ENCODE data around the gene OR1E2. TPM values are rescaled to one million over a fixed set of nuclear protein-coding genes. Genes with fewer than 3 reads are reported as not detected.
"Not testable (repeated sequence)": the region's sequence is repeated elsewhere in the genome, so short reads cannot be mapped to it uniquely, and the experiment has no call there.

OR1E2 gene
- total RNA-seq, 1 experiment from 2014 or later, result not detected

GRCh38 chr17:3471599-3471998, 38.0 kb upstream of the OR1E2 start, which contains the start of gene SPATA22:
Gene SPATA22 (minus strand): TSS chr17:3471819. CDS start chr17:3469325, 2,494 bp downstream.
- in situ Hi-C loops (cut with HindIII; ENCODE audit: low pct_unique_long_range_greater_than_20kb, low sequenced_read_pairs) (no loop called here), intact Hi-C loops (cut with micrococcal nuclease; ENCODE audit: unreplicated experiment) (no loop called here)
- no peaks in the 10 kb centered on the region for H3K27me3 ChIP-seq (ENCODE audit: control insufficient read depth, insufficient read depth, low read length)

GRCh38 chr17:3469529-3469928, 35.9 kb upstream of the OR1E2 start:
- Histone ChIP-seq H3K27ac (ENCODE audit: low read length) (no peak overlapping the region), H3K36me3 (ENCODE audit: control insufficient read depth, insufficient read depth, low read length) (no peaks in the 10 kb centered on the region), H3K9me3 (ENCODE audit: control insufficient read depth, insufficient read depth, low read depth, low read length) (no peaks in the 10 kb centered on the region), H3K4me1 (ENCODE audit: control insufficient read depth, insufficient read depth, low read length) (no peaks in the 10 kb centered on the region), H3K4me3 (ENCODE audit: low read depth in 2 of 2, low read length in 2 of 2) (no peak overlapping the region), H3K27me3 (ENCODE audit: control insufficient read depth, insufficient read depth, low read length) (no peaks in the 10 kb centered on the region)
- intact Hi-C loops (cut with micrococcal nuclease; ENCODE audit: unreplicated experiment), result no loop called here
- in situ Hi-C loops (cut with HindIII; ENCODE audit: low pct_unique_long_range_greater_than_20kb, low sequenced_read_pairs), result no loop called here
- no TSS peak for BruUV-seq (replicated peaks)
- ATAC-seq, result no peak
- ChIA-PET POLR2A (no interaction called here), CTCF (no interaction called here)
- no peak for DNase-seq (ENCODE audit: low read depth, low spot score)
- TF ChIP-seq TCF7L2 (IDR thresholded peaks at IDR 0.05; ENCODE audit: low read depth, low read length) (no peak), SIN3A (IDR thresholded peaks at IDR 0.05; ENCODE audit: borderline replicate concordance, insufficient read depth, low read depth, low read length) (no peak), POLR2AphosphoS5 (IDR thresholded peaks at IDR 0.05; ENCODE audit: low read depth, low read length) (no peak), CTCF (IDR thresholded peaks at IDR 0.05) (no peak), REST (IDR thresholded peaks at IDR 0.05; ENCODE audit: insufficient read depth in 1 of 2, low read depth in 2 of 2, low read length in 1 of 2) (no peak)

More at GRCh38 chr17:3471599-3471998, 38.0 kb upstream of the OR1E2 start, which contains the start of gene SPATA22:
- Histone ChIP-seq H3K4me1 (ENCODE audit: control insufficient read depth, insufficient read depth, low read length) (no peaks in the 10 kb centered on the region), H3K4me3 (ENCODE audit: low read depth in 2 of 2, low read length in 2 of 2) (no peak within 1 kb of the TSS), H3K36me3 (ENCODE audit: control insufficient read depth, insufficient read depth, low read length) (no peaks in the 10 kb centered on the region), H3K27ac (ENCODE audit: low read length) (no peak within 1 kb of the TSS), H3K9me3 (ENCODE audit: control insufficient read depth, insufficient read depth, low read depth, low read length) (no peaks in the 10 kb centered on the region)
- BruUV-seq (replicated peaks), result no TSS peak
- CTCF ChIA-PET, result no interaction called here
- POLR2A ChIA-PET, result no interaction called here
- DNase-seq (ENCODE audit: low read depth, low spot score), result no peak
- no peak for ATAC-seq
- TF ChIP-seq SIN3A (IDR thresholded peaks at IDR 0.05; ENCODE audit: borderline replicate concordance, insufficient read depth, low read depth, low read length), result no peak
- TF ChIP-seq TCF7L2 (IDR thresholded peaks at IDR 0.05; ENCODE audit: low read depth, low read length), result no peak
- no peak for TF ChIP-seq CTCF (IDR thresholded peaks at IDR 0.05)
- TF ChIP-seq REST (IDR thresholded peaks at IDR 0.05; ENCODE audit: insufficient read depth in 1 of 2, low read depth in 2 of 2, low read length in 1 of 2), result no peak
- no peak for TF ChIP-seq POLR2AphosphoS5 (IDR thresholded peaks at IDR 0.05; ENCODE audit: low read depth, low read length)

GRCh38 chr17:3466355-3466754, 32.7 kb upstream of the OR1E2 start:
- DNase-seq (ENCODE audit: low read depth, low spot score); H3K27ac ChIP-seq (ENCODE audit: low read length); H3K4me1 ChIP-seq (ENCODE audit: control insufficient read depth, insufficient read depth, low read length); in situ Hi-C loops (cut with HindIII; ENCODE audit: low pct_unique_long_range_greater_than_20kb, low sequenced_read_pairs); CTCF ChIA-PET; H3K36me3 ChIP-seq (ENCODE audit: control insufficient read depth, insufficient read depth, low read length); BruUV-seq (replicated peaks); H3K27me3 ChIP-seq (ENCODE audit: control insufficient read depth, insufficient read depth, low read length); H3K4me3 ChIP-seq (ENCODE audit: low read depth in 2 of 2, low read length in 2 of 2); intact Hi-C loops (cut with micrococcal nuclease; ENCODE audit: unreplicated experiment); H3K9me3 ChIP-seq (ENCODE audit: control insufficient read depth, insufficient read depth, low read depth, low read length); ATAC-seq; POLR2A ChIA-PET: not testable (repeated sequence)
